Fibroblast of mammary gland (primary cell): ENCODE results near the gene COL12A1.
A peak's percentile ranks its signal among the peaks of the same experiment; 100 is the strongest.

Experiments used
- DNase-seq: peaks from one replicate; pipeline ENCODE4 v3.0.0-alpha.2; 2010; ENCODE audit warnings: low read depth
- H3K4me3 ChIP-seq: 2 replicates; pipeline ENCODE4 v1.5.1; 2011; ENCODE audit warnings: low read depth, mild to moderate bottlenecking, low read length, moderate library complexity; ENCODE audit not compliant: control insufficient read depth
- TF ChIP-seq, protein P1 (sequence below): conservative IDR thresholded peaks from 2 replicates; pipeline ENCODE4 v1.5.1; 2011; ENCODE audit warnings: low read depth, low read length, inconsistent platforms; ENCODE audit not compliant: control insufficient read depth, insufficient read depth

COL12A1 gene

DNA sequence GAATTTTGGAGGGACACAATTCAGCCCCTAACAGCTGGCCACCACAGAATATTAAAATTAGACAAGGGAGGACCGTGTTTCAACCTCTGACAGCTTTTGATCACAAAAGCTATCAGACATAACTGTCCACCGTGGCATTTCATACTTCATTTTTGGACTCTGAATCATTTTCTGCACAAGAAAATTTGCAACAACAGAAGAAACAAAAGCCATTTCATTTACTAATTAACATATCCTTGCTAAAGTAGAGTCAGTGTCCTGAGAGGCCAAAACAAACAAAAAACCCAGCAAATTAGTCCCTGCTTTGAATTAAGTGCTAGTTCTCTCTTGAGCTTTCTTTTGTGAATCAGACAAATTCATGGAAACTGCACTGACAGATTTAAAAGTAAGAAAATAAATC is 17.6 kb upstream of the COL12A1 start:
- TF ChIP-seq, protein P1, sequence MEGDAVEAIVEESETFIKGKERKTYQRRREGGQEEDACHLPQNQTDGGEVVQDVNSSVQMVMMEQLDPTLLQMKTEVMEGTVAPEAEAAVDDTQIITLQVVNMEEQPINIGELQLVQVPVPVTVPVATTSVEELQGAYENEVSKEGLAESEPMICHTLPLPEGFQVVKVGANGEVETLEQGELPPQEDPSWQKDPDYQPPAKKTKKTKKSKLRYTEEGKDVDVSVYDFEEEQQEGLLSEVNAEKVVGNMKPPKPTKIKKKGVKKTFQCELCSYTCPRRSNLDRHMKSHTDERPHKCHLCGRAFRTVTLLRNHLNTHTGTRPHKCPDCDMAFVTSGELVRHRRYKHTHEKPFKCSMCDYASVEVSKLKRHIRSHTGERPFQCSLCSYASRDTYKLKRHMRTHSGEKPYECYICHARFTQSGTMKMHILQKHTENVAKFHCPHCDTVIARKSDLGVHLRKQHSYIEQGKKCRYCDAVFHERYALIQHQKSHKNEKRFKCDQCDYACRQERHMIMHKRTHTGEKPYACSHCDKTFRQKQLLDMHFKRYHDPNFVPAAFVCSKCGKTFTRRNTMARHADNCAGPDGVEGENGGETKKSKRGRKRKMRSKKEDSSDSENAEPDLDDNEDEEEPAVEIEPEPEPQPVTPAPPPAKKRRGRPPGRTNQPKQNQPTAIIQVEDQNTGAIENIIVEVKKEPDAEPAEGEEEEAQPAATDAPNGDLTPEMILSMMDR: no peak
- no peak for DNase-seq
- no peak overlapping the region for H3K4me3 ChIP-seq

DNA sequence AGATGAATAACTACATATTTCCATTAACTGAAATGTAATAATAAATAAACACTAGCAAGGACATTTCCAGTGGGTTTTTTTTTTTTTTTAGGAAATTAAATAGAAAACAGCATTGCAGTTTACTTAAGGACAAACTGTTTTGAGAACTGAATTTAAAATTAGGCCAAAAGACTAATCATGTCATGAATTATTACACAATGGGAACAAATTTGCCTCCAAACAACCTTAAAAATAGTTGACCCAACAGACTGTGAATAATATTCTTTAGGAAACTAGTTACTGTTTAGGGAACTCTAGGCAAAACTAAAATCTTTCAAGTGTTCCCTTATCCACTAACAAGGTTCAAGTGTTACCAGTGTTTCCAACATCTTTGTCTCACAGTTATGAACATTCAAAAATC is 16.4 kb upstream of the COL12A1 start:
- H3K4me3 ChIP-seq: no peak overlapping the region
- TF ChIP-seq, protein P1: no peak
- no peak for DNase-seq

GRCh38 chr6:75221116-75221515 is 15.3 kb upstream of the COL12A1 start:
- TF ChIP-seq, protein P1: no peak
- DNase-seq: no peak
- no peak overlapping the region for H3K4me3 ChIP-seq

DNA sequence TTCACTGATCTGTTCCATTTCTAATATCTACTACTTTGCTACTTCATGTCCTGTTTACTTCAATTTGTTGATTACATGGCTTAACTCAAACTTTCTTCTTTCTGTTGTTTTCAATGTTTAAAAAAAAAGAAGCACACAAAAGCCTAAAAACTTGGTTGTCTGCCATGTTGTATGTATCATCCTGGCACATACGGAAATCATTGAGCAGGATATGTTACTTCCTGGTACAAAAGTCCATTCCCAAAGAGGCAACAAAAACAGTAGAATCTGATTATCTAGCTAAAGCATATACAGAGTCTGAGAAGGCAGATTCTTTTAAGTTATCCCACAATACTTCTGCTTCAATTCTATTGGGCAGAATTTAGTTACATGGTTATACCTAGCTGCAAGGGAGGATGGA is 14.5 kb upstream of the COL12A1 start:
- DNase-seq: peak; percentile 81
- no peak overlapping the region for H3K4me3 ChIP-seq
- TF ChIP-seq, protein P1: no peak

- H3K4me3 ChIP-seq: no peak overlapping the region
- DNase-seq: no peak
- TF ChIP-seq, protein P1: no peak
Observed at GRCh38 chr6:75219263-75219662, 13.4 kb upstream of the COL12A1 start.

DNA sequence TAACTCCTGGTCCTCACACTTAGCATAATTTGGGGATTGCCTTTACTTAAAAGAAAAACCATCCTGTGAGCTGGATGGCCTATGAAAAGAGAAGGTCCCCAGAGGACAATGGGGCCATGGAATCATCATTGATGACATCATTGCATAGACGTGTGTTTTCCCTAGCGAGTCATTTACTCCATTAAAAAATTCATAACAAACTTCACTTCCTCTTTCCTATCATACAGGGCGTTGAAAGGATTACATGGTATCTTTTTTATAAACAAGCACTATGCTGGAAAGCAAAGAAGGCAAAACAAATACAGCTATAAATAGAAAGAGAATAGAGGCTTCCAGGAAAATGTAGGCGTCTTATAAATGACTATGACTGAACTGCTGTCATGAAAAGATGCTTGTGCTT is 11.3 kb upstream of the COL12A1 start:
- peak; percentile 91 for DNase-seq
- TF ChIP-seq, protein P1: no peak

DNA sequence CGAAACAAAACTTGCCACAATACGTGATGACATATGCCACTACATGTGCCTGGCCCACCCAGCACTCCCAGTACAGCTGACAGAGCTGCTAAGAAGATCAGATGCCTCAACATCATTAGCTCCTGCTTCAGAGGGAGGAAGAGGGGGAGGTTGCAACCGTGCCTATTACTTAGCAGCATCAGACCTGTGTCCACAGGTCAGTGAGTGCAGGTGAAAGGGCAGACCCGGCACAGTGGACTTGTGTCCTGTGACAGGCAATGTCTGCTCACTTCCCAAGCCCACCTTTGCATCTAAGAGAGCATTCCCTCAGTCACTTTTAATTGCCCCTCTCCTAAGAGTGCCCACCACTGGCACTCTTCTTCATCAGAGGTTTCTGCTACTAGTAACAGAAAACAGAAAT is 9.4 kb upstream of the COL12A1 start:
- DNase-seq: no peak
- H3K4me3 ChIP-seq: no peak overlapping the region
- TF ChIP-seq, protein P1: no peak

More for the DNA sequence above, 11.3 kb upstream of the COL12A1 start:
- H3K4me3 ChIP-seq: no peak overlapping the region
